ENCODE data around the gene ITIH1. TPM values are rescaled to one million over a fixed set of nuclear protein-coding genes. Genes with fewer than 3 reads are reported as not detected.

ITIH1 gene
- total RNA-seq, 4 donors from 2014 or later: not detected

DNA sequence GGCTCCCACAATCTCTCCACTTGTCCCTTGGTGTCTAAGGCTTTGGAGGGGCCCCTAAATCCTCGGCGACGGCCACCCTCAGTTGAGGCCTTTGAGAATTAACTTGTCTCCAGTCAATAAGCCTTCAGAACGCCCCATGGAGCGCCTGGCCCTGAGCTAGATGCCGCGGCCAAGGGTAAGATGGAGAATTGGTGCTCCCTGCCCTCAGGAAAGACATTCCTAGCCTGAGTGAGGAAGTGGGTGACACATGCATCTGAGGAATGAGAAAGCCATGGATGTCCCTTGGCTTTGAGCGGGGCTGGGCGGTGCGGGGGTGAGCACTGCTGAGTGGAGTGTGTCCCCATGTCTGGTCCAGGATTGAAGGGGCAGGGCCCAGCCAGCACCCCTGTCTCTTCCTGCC, 39.8 kb downstream of the ITIH1 start:
- H3K9me3 ChIP-seq: no peaks in the 10 kb centered on the region
- in situ Hi-C loops (cut with MboI; ENCODE audit: low pct_ligation_motif_present in 1 of 4, low pct_unique_long_range_greater_than_20kb in 1 of 4, low sequenced_read_pairs in 3 of 4) (no loop called here), intact Hi-C loops (cut with DNase I; ENCODE audit: low total_unique reads) (no loop called here)
- no peaks in the 10 kb centered on the region for H3K36me3 ChIP-seq
- no peak for DNase-seq
- TF ChIP-seq EP300 (IDR thresholded peaks at IDR 0.05; ENCODE audit: low read depth) (no peak), POLR2A (IDR thresholded peaks at IDR 0.05) (no peak), POLR2AphosphoS5 (IDR thresholded peaks at IDR 0.05) (no peak)
- TF ChIP-seq, protein P1, sequence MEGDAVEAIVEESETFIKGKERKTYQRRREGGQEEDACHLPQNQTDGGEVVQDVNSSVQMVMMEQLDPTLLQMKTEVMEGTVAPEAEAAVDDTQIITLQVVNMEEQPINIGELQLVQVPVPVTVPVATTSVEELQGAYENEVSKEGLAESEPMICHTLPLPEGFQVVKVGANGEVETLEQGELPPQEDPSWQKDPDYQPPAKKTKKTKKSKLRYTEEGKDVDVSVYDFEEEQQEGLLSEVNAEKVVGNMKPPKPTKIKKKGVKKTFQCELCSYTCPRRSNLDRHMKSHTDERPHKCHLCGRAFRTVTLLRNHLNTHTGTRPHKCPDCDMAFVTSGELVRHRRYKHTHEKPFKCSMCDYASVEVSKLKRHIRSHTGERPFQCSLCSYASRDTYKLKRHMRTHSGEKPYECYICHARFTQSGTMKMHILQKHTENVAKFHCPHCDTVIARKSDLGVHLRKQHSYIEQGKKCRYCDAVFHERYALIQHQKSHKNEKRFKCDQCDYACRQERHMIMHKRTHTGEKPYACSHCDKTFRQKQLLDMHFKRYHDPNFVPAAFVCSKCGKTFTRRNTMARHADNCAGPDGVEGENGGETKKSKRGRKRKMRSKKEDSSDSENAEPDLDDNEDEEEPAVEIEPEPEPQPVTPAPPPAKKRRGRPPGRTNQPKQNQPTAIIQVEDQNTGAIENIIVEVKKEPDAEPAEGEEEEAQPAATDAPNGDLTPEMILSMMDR (IDR thresholded peaks at IDR 0.05): no peak
- H3K4me1 ChIP-seq: no peaks in the 10 kb centered on the region
- no peak overlapping the region for H3K4me3 ChIP-seq
- 91% methylated on average over 10 of the region's 10 CpGs; no CpG with 5 or more reads in 1 of the 2 donors for WGBS, 2 donors (ENCODE audit: low coverage in 1 of 2)
- no peak overlapping the region for H3K27ac ChIP-seq
- no peaks in the 10 kb centered on the region for H3K27me3 ChIP-seq

- TF ChIP-seq, protein P1 (IDR thresholded peaks at IDR 0.05): no peak
- TF ChIP-seq POLR2AphosphoS5 (IDR thresholded peaks at IDR 0.05) (no peak), EP300 (IDR thresholded peaks at IDR 0.05; ENCODE audit: low read depth) (no peak), POLR2A (IDR thresholded peaks at IDR 0.05) (no peak)
- Histone ChIP-seq H3K9me3 (no peaks in the 10 kb centered on the region), H3K4me3 (no peak overlapping the region), H3K36me3 (no peaks in the 10 kb centered on the region), H3K4me1 (no peaks in the 10 kb centered on the region), H3K27me3 (no peaks in the 10 kb centered on the region), H3K27ac (no peak overlapping the region)
- DNase-seq: no peak
- intact Hi-C loops (cut with DNase I; ENCODE audit: low total_unique reads) (no loop called here), in situ Hi-C loops (cut with MboI; ENCODE audit: low pct_ligation_motif_present in 1 of 4, low pct_unique_long_range_greater_than_20kb in 1 of 4, low sequenced_read_pairs in 3 of 4) (no loop called here)
- 89% methylated on average over 7 of the region's 7 CpGs; no CpG with 5 or more reads in 1 of the 2 donors for whole genome bisulfite sequencing, 2 donors (ENCODE audit: low coverage in 1 of 2)
These were observed 40.5 kb downstream of the ITIH1 start for GRCh38 chr3:52817860-52818259.

GRCh38 chr3:52819936-52820335, 42.5 kb downstream of the ITIH1 start:
- Histone ChIP-seq H3K36me3 (no peaks in the 10 kb centered on the region), H3K9me3 (no peaks in the 10 kb centered on the region), H3K27ac (no peak overlapping the region), H3K4me3 (no peak overlapping the region), H3K4me1 (no peaks in the 10 kb centered on the region), H3K27me3 (no peaks in the 10 kb centered on the region)
- intact Hi-C loops (cut with DNase I; ENCODE audit: low total_unique reads) (no loop called here), in situ Hi-C loops (cut with MboI; ENCODE audit: low pct_ligation_motif_present in 1 of 4, low pct_unique_long_range_greater_than_20kb in 1 of 4, low sequenced_read_pairs in 3 of 4) (no loop called here)
- TF ChIP-seq POLR2AphosphoS5 (IDR thresholded peaks at IDR 0.05): no peak
- TF ChIP-seq POLR2A (IDR thresholded peaks at IDR 0.05): no peak
- TF ChIP-seq EP300 (IDR thresholded peaks at IDR 0.05; ENCODE audit: low read depth): no peak
- TF ChIP-seq, protein P1 (IDR thresholded peaks at IDR 0.05): no peak
- no peak for DNase-seq
- WGBS, 2 donors (ENCODE audit: low coverage in 1 of 2): 88% methylated on average over 2 of the region's 2 CpGs; no CpG with 5 or more reads in 1 of the 2 donors

DNA sequence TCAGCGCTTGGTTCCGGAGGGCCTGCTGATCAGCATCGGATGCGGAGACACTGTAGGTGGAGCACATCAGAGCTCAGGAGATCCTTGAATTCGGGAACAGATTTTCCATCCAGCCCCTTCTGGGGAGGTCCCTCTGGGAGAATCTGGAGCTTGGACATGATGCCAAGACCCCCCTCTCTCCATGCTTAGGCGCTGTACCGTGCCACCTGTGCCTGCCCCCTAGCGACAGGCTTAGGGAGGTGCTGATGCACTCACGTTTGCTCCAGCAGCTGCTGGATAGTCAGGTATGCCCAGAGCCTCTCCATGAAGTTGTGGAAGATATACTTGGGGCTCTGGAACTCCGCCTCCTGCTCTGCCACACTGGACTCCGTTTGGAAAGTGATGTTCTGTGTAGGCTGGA, 43.3 kb downstream of the ITIH1 start:
- Histone ChIP-seq H3K36me3 (no peaks in the 10 kb centered on the region), H3K4me1 (no peaks in the 10 kb centered on the region), H3K27me3 (no peaks in the 10 kb centered on the region), H3K4me3 (no peak overlapping the region), H3K9me3 (no peaks in the 10 kb centered on the region), H3K27ac (no peak overlapping the region)
- intact Hi-C loops (cut with DNase I; ENCODE audit: low total_unique reads): no loop called here
- in situ Hi-C loops (cut with MboI; ENCODE audit: low pct_ligation_motif_present in 1 of 4, low pct_unique_long_range_greater_than_20kb in 1 of 4, low sequenced_read_pairs in 3 of 4): no loop called here
- TF ChIP-seq, protein P1 (IDR thresholded peaks at IDR 0.05): peak in 4 of 5 experiments; percentile 29 to 39 (median 34)
- TF ChIP-seq POLR2AphosphoS5 (IDR thresholded peaks at IDR 0.05) (no peak), POLR2A (IDR thresholded peaks at IDR 0.05) (no peak)
- 46% methylated on average over 10 of the region's 11 CpGs; no CpG with 5 or more reads in 1 of the 2 donors for WGBS, 2 donors (ENCODE audit: low coverage in 1 of 2)
- no peak for DNase-seq

All from transverse colon (tissue), 4 donors.